Renal cortical epithelial cell (primary cell): ENCODE measurements around the gene LAMB3. TPM values are rescaled to one million over a fixed set of nuclear protein-coding genes. Genes with fewer than 3 reads are reported as not detected.
A peak's percentile ranks its signal among the peaks of the same experiment; 100 is the strongest.

Source experiments
- DNase-seq: peaks from one replicate; pipeline ENCODE4 v3.0.0-alpha.2; 2011; ENCODE audit warnings: low read depth
- total RNA-seq: library from RNA; depleted of rRNA; stranded (reverse); fragments of >200 nt; gene quantifications from 2 replicates; pipeline ENCODE4 v1.2.3, GENCODE V29; 2014

Gene LAMB3
- total RNA-seq, 1 donor from 2014 or later = 108 TPM

DNA sequence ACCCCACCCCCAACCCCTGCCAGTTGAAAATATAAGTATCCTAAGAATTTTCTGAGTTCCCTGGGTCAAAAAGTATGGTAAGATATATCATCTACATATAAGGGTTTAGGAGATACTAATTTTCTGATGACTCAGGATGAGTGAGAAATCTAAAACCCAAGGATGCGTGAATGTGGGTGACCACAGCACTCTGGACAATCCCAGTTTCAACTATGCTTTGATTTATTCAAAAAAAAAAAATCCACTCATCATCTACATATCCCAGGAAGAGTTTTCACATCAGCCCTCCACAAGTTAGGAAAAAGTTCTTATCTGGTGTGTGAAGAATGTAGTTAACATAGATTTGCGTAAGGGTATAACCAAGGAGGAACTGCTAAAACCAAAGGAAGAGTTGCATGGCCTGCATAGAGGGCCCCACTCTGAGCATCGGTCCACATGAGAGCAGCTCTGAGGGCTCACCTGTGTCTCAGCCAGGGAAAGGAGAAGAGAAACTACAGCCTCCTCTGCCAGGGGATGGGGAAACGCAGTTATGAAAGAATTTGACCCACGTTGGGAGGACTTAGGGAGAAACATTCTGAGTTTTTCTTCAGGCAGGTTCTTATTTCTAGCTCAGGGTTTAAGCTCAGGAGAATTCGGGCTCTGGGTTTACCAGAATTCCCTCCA, 18.8 kb downstream of the LAMB3 start:
- peak; percentile 83 for DNase-seq

DNA sequence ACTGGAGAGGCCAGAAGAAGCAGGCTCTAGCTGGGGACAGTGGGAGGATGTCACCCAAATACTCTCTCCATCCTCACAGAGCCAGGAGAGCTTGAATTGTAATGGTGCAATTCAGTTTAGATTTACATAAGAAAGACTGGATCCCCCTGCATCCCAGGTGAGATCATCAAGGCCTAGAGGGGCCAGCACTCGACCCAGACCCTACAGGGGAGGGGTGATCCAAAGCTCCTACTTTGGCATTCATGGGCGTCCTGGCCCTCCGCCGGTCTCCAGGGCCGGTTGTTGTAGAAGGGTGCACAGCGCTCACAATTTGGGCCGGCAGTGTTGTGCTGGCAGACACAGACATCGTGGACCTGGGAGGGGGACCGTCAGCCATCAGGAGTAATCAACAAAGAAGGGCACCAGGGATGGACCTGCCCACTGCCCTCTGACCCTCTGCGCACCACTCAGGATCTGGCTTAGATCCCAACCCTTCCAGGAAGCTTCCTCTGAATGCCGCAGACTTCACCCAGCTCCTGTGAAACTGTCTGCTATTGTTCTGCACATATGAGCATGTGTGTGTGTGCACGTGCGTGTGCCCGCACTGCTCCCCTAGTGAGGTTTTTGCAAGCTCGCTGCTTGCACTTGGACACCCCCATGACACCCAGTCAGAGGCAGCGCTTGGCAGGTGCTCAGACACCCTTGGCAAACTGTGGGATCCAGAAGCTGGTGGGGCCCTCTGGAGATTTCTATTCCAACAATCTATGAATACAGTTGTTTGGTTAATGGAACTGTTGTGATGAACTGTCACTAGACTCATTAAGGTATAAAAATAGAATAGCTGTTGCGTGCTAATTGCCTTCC, 21.6 kb downstream of the LAMB3 start:
- no peak for DNase-seq

DNA sequence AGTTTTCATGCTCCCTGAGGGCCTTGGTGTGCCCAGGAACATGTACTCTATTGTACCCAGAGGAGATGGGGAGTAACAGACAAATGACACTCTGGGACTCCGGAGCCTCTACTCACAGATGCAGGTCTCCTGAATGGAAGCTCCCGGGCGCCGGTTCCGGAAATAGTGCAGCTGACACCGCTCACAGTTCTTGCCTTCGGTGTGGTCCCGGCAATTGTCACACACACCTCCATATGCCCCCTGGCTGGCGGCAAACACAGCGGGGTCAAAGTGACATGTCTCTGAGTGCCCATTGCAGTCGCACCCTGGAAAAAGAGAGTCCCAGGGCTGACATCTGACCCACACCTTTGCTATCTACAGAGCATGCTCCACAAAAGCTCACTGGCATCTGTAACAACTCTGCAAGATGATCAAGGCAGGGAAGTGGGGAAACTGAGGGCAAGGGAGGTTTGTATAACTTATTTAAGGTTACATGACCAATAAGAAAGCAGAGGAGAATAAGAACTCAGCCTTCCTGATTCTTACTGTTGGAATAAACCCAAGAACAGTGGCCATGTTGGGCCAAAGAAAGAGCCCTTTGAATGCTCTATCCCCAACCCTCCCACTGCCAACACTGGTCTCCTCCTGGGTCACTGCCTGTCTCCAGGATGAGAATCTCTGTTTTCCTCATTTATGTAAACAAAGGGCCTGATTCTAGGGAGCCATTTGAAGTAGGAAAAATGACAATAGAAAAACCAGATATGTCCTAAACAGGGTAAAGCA, 22.4 kb downstream of the LAMB3 start:
- no peak for DNase-seq

DNA sequence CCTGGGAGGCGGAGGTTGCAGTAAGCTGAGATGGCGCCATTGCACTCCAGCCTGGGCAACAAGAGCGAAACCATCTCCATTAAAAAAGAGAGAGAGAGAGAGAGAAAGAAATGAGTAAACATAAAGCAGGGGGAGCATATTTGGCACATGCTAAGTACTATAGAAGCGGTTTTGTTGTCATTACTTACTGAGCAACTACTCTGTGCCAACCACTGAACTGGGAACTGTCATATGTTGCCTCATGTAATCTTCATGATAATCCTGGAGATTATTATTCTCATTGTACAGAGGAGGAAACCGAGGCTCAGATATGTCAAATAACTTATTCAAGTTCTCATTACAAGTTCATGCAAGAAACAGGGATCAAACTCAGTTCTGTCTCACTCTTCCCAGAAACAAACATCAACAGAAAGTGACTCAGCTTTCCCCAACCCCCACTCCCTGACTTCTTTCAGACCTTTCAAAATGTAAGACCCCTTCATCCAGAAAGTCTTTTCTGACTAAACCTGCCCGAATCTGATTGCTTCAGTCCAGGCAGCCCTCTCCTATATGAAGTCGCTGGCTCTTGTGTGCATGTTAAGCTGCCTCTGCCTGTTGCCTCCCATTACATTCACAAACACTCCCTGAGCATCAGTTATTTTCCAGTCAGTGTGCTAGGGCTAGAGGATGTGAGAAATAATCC, 23.5 kb downstream of the LAMB3 start:
- DNase-seq = no peak

DNA sequence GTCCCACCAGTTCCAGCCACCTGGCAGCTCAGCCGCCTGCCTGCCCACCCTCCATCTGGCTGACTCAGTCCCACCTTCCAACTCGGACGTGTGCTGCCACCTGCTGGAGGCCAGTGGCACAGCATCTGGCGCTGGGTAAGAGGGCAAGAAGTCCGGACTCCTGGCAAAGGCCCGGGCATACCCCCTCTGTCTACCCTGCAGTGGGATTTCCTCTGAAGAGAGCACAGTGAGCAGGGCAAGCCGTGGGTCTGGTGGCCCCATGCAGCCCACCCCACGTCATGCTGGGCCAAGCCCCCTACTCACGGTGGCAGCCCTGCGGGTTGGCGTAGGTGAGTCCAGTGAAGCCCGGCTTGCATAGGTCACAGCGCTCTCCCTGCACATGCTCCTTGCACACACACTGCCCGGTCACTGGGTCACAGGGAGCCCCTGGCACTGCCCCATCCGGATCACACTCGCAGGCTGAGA, 24.5 kb downstream of the LAMB3 start:
- DNase-seq = peak; percentile 38

DNA sequence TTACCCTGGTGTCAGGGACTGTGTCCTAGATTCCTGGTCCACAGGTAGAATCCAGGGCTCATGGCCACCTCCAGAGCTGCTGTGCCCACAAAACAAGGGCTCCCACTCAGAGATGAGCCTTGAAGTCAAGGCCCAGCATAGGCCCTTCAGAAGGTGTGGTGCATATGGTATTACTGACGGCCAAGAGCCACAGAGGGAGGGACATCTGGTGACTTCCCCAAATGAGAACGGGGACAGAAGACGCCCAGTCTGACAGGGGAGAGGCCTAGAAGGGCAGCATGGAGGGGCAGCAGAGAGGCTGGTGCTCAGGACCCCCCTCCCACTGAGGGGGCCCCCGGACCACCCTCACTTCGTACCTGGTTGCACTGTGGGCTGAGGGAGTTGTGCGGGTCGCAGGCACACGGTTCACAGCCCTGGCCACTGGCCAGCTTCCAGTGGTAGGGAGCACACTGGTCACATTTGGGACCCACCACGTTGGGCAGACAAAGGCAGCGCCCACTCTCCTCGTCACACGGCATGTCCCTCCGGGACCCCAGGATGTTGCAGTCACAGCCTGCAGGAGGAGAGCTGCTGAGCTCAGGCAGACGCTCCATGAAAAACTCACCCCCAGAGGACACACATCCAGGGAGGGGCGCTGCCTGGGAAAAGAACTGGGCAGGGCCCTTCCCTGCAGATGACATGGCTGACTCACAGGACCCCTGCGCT, 25.0 kb downstream of the LAMB3 start:
- DNase-seq = no peak

DNA sequence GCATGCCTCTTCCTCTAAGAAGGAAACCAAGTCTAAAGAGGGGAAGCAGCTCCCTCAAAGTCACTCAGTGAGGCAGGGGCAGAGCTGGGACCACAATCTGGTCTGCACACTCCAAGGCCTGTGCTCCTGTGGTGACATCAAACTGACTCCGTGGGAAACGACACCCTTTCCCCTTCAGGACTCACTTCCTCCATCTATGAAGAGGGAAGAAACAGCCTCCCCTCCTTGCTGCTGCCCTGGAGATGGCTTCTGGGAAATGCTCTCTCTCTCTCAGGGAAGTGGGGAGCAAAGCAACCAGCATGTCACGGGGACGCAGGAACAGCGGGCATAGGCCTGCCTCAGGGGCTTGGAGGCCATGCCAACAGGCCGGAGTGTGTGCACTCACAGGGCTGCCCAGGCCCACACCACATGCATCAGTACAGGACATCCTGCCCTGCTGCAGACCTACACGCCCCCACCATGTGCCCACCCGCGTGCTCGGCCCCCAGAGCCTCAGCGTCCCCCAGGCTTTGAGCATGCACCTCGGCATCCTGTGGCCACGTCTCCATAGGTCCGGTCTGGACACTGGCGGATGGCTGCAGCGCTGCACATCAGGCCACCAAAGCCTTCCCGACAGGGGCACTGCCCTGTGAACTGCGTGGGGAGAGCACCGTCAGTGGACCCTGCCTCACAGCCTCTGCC, 25.7 kb downstream of the LAMB3 start:
- no peak for DNase-seq

DNA sequence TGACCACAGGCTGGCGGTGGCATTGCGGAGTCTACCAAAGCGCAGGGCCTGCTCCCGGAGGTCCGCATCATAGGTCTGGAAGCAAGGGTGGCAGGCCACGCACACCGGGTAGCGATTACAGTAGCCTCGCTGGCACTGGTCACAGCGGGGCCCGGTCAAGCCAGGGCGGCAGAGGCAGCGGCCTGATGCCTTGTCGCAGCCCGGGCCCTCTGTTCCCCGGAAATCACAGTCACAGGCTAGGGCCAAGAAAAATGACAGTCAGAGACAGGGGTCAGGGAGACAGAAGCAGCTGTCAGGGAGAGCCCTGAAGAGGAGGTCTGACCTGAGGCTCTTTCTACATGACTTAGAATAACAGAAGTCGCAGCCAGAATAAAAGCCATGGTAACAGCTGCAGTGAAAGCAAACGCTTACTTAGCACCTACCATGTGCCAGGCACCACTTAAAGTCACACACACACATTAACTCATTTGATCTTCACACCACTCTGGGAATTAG, 26.4 kb downstream of the LAMB3 start:
- no peak for DNase-seq

DNA sequence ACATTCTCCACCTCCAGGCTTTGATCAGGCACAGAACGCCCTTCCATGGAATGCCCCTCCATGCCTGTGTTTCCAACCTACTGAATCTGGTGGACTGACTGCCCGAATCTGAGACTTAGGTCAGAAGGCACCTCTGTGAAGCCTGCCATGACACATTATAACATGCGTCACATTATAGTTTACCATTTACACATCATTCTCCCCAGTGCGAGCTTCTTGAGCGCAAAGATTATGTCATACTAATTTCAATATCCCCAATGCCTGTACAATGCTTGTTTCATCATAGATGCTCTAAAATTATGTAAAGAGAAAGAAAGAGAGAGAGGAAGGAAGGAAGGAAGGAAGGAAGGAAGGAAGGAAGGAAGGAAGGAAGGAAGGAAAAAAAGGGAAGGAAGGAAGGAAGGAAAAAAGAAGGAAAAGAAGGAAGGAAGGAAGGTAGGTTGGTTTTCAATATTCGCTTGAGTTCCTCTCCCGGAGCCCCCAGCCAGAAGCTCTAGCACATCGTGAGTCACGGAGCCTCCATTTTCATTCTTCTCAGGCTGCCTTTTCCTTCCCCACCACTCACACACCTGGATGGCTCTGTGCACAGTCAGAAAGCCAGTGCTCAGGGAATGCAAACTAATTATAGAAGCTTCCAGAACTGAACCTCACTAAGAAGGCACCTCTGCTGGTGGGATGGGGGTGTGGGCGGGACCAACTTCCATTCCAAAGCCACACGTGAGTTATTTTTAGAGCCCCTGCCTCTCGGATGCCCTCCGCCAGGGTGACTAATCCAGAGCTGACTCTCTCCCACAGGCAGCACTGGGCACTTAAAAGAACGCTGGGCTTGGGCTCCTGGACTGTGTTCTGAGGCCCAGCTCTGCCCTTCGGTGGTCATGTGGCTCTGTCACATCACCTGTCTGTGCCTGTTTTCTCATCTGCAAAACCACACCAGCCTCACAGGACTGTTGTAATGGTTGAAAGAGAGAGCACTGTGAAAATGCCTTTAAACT, 27.4 kb downstream of the LAMB3 start:
- peak; percentile 74 for DNase-seq

DNA sequence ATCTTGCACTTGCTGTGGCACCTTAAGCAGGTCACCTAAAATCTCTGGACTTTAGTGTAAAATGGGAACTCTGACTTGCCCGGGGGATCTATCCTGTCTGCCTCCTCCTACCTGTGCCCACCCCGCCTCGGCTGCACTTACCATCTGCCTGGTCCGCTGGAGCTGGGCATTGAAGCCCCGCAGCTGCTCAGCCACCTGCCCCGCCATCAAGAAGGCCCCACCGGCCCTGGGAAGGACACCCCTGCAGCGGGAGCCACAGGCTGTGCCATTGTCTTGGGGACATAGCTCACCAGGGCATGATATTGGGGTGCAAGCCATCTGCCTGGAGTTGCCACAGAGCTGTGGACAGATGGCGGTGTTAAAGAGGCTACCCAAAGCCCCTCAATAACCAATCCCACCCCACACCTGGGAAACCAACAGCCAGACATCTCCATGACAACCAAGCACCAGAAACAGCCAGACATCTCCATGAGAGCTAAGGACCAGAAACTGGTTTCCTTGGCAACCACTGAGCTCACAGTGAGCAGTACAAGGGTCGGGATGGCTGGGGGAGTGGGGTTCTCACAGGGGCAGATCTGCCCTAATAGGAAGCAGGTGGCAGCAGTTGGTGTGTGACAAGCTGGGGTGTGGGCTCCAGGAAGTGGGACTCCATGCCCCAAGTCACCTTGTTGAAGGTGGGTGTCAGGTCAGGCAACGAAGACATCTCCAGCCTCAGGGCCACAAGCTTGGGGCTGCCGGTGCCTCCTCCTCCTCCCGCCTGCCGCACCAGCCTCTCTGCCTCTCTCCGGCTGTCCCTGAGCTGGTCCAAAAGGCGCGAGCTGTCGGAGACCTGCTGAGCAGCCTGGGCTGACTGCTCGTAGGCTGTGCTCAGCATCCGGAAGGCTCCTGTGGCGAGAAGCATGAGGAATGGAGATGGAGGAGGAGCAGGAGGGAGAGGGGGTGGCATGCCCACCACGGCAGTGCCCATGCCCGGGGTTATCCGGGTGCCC, 29.1 kb downstream of the LAMB3 start:
- DNase-seq = no peak

DNA sequence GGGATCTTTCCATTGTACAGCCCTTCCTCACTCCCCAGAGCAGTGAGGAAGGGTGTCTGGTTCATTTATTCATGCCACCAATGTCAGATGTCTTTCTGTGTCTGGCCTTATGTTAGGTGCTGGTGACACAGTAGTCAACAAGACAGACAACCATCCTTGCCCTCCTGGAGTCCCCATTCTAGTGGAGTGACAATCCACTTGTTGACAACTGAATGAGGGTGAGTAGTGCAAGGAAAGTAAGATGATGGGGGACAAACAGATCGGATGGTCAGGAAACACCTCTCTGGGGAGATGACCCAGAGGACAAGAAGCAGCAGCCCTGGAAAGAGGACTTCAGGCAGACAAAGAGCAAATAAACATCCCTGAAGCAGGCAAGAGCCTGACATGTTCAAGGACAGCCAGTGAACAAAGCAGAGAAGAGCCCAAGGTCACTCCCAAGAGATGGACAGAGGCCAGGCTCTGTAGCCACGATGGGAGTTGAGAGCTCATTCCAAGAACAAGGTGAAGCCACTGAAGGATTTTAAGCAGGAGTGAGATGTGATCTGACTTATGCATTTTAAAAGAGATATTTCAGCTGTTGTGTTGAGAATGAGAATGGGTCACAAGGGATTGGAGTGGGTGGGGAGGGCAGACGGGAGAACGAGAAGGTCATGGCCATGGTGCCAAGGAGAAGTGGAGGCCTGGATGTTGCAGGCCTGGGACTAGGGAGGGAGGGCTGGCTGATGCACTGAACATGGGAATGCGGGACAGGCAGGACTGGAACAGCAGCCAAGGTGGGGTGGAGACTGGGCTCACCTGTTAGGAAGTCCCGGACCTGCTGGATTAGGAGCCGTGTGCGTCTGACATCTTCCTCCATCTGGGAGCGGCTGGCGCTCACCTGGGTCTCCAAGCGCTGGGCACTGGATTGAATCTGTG, 30.2 kb downstream of the LAMB3 start:
- no peak for DNase-seq

DNA sequence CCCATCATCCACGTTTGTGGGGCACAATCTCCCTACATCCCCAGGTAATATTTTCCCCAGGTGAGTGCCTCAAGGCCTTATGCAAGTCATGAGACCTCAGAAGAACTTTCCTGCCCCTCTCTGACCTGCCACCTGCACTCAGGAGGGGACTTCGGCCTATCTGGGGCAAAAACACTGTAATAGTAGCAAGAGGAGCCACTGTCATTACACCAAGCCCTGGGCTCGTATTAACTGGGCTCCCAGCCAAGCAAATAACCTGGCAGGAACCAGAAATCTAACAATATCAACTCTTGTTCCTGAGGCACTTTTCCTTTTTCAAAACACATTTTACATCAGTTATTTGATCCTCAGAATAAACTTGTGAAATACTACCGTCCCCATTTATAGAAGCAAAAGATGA, 30.9 kb downstream of the LAMB3 start:
- peak; percentile 36 for DNase-seq

DNA sequence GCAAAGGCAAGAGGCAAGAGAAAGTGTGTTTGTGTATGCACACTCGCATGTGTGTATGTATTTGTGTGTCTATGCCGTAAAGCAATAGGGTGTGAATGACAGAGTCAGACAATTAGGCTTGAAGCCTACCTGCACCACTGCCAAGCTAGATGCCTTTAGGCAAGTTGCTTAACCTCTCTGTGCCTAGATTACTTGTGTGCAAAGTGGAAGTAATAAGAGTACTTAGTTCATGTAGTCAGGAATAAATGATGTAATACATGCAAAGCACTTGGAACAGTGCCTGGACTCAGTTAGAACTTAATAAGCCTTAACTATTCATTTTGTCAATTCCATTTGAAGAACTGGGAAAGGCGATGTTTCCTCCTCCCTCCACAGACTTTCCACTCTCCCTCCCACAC, 31.7 kb downstream of the LAMB3 start:
- DNase-seq = peak; percentile 71

DNA sequence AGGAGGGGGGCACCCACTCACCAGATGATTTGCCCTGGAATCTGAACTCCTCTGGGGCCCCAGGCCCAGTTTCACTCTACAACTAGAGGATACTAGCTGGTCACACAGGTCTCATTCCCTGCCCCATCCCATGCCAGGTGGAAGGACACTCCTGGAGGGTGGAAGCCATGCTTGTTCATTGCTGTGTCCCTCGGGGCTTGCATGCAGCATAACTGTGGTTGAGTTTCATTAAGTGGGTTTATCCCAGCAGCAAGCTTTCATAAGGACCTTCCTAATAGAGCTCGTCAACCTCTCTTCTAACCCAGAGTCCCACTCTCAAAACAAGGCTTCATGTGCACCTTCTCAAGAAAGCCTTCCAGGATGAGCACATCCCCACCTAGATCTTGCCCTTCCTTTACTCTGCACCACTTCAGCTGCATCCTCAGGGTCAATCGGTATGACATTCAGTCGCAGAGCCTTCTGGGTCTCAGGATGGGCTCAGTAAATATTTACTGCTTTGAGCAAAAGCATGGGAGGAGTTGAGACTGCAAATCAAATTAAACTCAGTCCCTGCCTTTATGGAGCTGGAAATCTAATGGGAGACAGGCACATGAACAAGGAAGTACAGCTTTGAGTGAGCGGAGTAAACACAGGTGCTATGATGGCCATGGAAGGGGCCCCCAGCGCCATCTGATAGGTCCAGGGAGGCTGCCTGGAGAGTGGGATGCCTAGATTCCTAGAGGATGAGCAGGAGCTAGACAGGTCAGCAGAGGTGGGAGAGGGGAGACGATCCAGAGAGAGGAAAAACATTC, 32.3 kb downstream of the LAMB3 start:
- DNase-seq = no peak

DNA sequence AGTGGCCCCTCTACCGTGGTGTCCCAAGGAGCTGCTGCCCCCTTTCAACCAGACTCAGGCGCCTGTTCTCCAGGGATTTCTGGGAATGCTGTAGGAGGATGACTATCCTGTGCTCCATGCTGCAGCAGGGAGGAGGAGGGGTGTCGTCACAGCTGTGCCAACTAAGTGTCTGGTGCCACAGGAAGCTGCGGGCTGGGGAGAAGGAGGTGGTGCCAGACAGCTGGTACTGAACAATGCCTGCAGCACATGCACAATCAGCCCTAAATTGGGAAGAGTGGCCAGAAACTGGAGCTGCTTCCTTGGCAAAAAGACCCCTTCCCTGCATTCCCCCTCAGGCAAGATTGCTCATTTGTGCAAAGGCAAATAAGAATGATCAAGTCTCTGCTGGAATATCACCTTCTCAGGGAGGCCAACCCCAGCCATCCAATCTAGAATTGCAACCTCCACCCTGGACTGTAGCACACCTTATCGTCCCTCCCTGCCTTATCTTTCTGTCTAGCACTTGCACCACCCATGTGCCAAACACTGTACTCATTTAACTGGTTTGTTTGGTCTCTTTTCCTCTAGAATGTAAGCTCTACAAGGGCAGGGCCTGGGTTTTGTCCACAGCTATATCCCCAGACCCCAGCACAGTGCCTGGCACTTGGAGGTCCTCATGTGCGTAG, 33.3 kb downstream of the LAMB3 start:
- DNase-seq = no peak

DNA sequence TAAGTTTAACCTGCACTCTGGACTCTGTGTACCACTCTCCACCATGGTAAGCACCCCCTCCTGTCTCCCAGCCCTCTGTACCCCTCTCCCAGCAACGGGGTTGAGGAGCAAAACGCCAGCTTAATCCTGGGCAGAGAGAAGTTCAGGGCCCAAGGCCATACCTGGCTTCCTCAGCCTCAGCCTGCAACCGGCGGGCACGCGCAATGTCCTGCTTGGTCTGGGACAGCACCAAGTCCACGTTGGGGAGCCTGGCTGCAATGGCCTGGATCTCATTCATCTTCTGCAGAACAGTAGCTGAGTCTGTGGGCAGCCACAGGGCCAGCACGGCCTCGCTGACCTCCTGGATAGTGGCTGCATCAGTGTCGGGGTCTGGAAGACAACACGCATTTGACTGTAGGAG, 33.9 kb downstream of the LAMB3 start:
- DNase-seq = no peak
